ENCODE results near the gene GSTK1.

The GSTK1 gene

GRCh38 chr7:143300959-143301935 lies 38.0 kb downstream of the GSTK1 start:
- DNase-seq: no peak

- no peak for DNase-seq
Measured at GRCh38 chr7:143303733-143304132, 40.5 kb downstream of the GSTK1 start.

- no peak for DNase-seq
Measured at GRCh38 chr7:143304938-143305337, 41.7 kb downstream of the GSTK1 start.

GRCh38 chr7:143305423-143306070 lies 42.3 kb downstream of the GSTK1 start:
- DNase-seq: peak; percentile 61 to 71

GRCh38 chr7:143308632-143309031 lies 45.4 kb downstream of the GSTK1 start:
- no peak for DNase-seq

- no peak for DNase-seq
Measured at GRCh38 chr7:143314127-143314526, 50.9 kb downstream of the GSTK1 start.

- no peak for DNase-seq
Measured at GRCh38 chr7:143315776-143316175, 52.5 kb downstream of the GSTK1 start, which contains the start of gene CLCN1. TSS of gene CLCN1 (plus strand) at chr7:143316111. CDS start at chr7:143316213, 102 bp downstream.

- no peak for DNase-seq
Measured at GRCh38 chr7:143316492-143316891, 53.3 kb downstream of the GSTK1 start.

GRCh38 chr7:143318661-143319060 lies 55.4 kb downstream of the GSTK1 start:
- no peak for DNase-seq
